Heart right ventricle (tissue), 16 donors: ENCODE results near the gene PDZD2. TPM values are rescaled to one million over a fixed set of nuclear protein-coding genes. Genes with fewer than 3 reads are reported as not detected.

Experiments used
- ATAC-seq, 8 donors: fragments of 200-7000 bp; cut with Tn5 transposase; one replicate each; pipeline ENCODE4 v1.9.1; 2020; ENCODE audit warnings: mild to moderate bottlenecking in 8 of 8, moderate library complexity in 8 of 8, moderate number of reproducible peaks in 1 of 8
- DNase-seq, 2 donors: peaks; one replicate each; pipeline ENCODE4 v3.0.0-alpha.2; 2020
- H3K27ac ChIP-seq, 10 donors: fragments of 200-600 bp; sonication (generic) in 2 of 10; one replicate each; pipeline versions ENCODE4 v1.5.0 to v1.8.0; 2020 to 2022; ENCODE audit warnings: mild to moderate bottlenecking in 3 of 10
- H3K27me3 ChIP-seq, 7 donors: fragments of 200-600 bp; one replicate each; pipeline ENCODE4 v1.8.0; 2021 to 2022; ENCODE audit warnings: mild to moderate bottlenecking in 2 of 7
- H3K36me3 ChIP-seq, 9 donors: fragments of 200-600 bp; sonication (generic) in 1 of 9; one replicate each; pipeline versions ENCODE4 v1.5.0 to v1.8.0; 2020 to 2022; ENCODE audit warnings: mild to moderate bottlenecking in 2 of 9
- H3K4me1 ChIP-seq, 9 donors: fragments of 200-600 bp; sonication (generic) in 1 of 9; one replicate each; pipeline versions ENCODE4 v1.5.0 to v1.8.0; 2020 to 2022; ENCODE audit warnings: mild to moderate bottlenecking in 4 of 9
- H3K4me3 ChIP-seq, 10 donors: fragments of 200-600 bp; sonication (generic) in 2 of 10; one replicate each; pipeline versions ENCODE4 v1.5.0 to v1.8.0; 2020 to 2022; ENCODE audit warnings: mild to moderate bottlenecking in 7 of 10, moderate library complexity in 2 of 10
- H3K9me3 ChIP-seq, 11 donors: fragments of 200-600 bp in 10 of 11; sonication (generic) in 2 of 11; one replicate each; pipeline versions ENCODE4 v1.5.0 to v1.8.0; 2013 to 2022; ENCODE audit warnings: mild to moderate bottlenecking in 2 of 11, control low read depth in 1 of 11, moderate library complexity in 1 of 11
- WGBS, 2 donors: extraction: QIAGEN DNeasy Blood & Tissue Kit; methylation state at CpG; one replicate each; pipeline ENCODE4 v1.1.7; 2013; ENCODE audit warnings: inconsistent platforms in 1 of 2; 5-methylcytosine and 5-hydroxymethylcytosine counted together
- intact Hi-C, 10 donors: fragments of 100-400 bp; cut with DNase I; formaldehyde crosslinking; loops; one replicate each; pipeline versions ENCODE4 v1.11.1 to v1.14.2; 2022
- polyA plus RNA-seq, 2 donors: library from polyadenylated mRNA; stranded (reverse); fragments of 200-250 nt; gene quantifications; one replicate each; pipeline ENCODE4 v1.2.3, GENCODE V29; 2013
- total RNA-seq, 10 donors: library from RNA; stranded (reverse); fragmentation: NEBNext Ultra II Directional in 3 of 10; extraction: Animal tissue kit (Norgen Biotek cat#: 25700) in 3 of 10; gene quantifications; one replicate each; pipeline versions ENCODE4 v1.2.1 to v1.2.4, GENCODE V29; 2021 to 2023
- TF ChIP-seq, protein P1 (sequence below), 9 donors: fragments of 200-600 bp; sonication (generic) in 2 of 9; IDR thresholded peaks; one replicate each; pipeline versions ENCODE4 v1.5.0 to v1.8.0; 2021 to 2022; ENCODE audit warnings: antibody characterized with exemption in 9 of 9, mild to moderate bottlenecking in 5 of 9, moderate library complexity in 1 of 9
- donor health status: Arrhythmogenic right ventricular cardiomyopathy.
- donor health status: ischemic (EF 13 %, LVEDD 7.1; RV severe dilation, severe dysfunction).
- donor health status: healthy with polysubstance abuse.
- donor health status: DM: no; HTN: yes; CAD: no.
- donor health status: DM: no; HTN: no; CAD: no.
- donor health status: ischemic (EF 25% LVEDD 6.9; RV normal size, moderate dysfunction).
- donor health status: ischemic (EF 25% LVEDD 5.7; RV mildly dilated, moderate dysfunction).
- donor health status: healthy.
- donor health status: DM: yes; HTN: yes; CAD: no.
- donor health status: Ischemic cardiomyopathy.
- donor health status: ischemic (EF 35%, LVEDD 5.7; RV mildly dilated, moderate dysfunction).
- donor health status: nonischemic (EF 11% LVEDD 7.7; RV severe dilation, severe dysfunction).
- donor health status: DM: yes; HTN: yes; CAD: no.
- donor health status: PGD.
- donor health status: ischemic (EF 29% LVEDD 5.4; RV normal size, mild dysfunction).
- donor health status: nonischemic (EF 23%, LVEDD 6.1; RV moderate dilation, normal function).

PDZD2 gene
- total and polyA plus RNA-seq, 12 donors = 9.0 to 117 (median 82.5) TPM

DNA sequence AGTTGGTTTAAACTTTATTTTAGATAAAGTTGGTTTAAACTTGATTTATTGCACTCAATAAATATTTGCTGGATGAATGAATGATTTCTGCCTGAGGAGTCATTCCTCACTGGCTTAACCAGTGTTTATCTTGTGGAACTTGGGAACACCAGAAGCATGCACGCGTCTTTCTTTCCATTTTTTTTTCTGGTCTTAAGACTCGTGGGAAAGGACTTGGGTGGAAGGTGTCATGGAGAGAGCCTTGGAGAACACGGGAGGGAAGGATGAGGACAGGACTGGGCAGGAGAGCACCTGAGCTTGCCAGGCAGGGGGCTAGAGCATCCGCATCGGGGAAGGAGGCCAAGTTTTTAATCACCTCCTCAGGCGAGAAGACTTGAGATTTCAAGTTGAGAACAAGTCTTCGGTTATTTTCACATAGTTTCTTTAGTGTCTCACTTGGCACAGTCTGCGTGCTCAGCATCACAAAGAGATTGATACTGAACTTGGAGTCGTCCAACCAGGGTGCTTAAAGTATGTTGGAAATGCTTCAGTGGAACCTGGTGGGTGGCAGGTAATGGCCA is 144.2 kb downstream of the PDZD2 start:
- DNase-seq = no peak
- Histone ChIP-seq H3K9me3 (no peaks in the 10 kb centered on the region), H3K4me1 (peaks cover 5 to 76% (median 31%) of the 10 kb centered on the region in 9 donors), H3K4me3 (no peak overlapping the region), H3K27ac (peak overlapping the region in 7 of 10 donors; percentile 23 to 63 (median 47)), H3K36me3 (no peaks in the 10 kb centered on the region), H3K27me3 (no peaks in the 10 kb centered on the region)
- 84 to 87% methylated on average over 10 of the region's 10 CpGs for WGBS, 2 donors
- intact Hi-C loops = no loop called here
- TF ChIP-seq, protein P1, sequence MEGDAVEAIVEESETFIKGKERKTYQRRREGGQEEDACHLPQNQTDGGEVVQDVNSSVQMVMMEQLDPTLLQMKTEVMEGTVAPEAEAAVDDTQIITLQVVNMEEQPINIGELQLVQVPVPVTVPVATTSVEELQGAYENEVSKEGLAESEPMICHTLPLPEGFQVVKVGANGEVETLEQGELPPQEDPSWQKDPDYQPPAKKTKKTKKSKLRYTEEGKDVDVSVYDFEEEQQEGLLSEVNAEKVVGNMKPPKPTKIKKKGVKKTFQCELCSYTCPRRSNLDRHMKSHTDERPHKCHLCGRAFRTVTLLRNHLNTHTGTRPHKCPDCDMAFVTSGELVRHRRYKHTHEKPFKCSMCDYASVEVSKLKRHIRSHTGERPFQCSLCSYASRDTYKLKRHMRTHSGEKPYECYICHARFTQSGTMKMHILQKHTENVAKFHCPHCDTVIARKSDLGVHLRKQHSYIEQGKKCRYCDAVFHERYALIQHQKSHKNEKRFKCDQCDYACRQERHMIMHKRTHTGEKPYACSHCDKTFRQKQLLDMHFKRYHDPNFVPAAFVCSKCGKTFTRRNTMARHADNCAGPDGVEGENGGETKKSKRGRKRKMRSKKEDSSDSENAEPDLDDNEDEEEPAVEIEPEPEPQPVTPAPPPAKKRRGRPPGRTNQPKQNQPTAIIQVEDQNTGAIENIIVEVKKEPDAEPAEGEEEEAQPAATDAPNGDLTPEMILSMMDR (IDR thresholded peaks at IDR 0.05) = no peak
- no peak for ATAC-seq

GRCh38 chr5:31783731-31784130 is 144.8 kb downstream of the PDZD2 start:
- intact Hi-C loops = no loop called here
- no peak for DNase-seq
- no peak overlapping the region for H3K4me3 ChIP-seq
- 71 to 84% methylated on average over 8 of the region's 8 CpGs for WGBS, 2 donors
- H3K36me3 ChIP-seq = peaks cover 0 to under 1% (median 0%) of the 10 kb centered on the region in 9 donors
- H3K9me3 ChIP-seq = peaks cover 0 to under 1% (median 0%) of the 10 kb centered on the region in 11 donors
- H3K27me3 ChIP-seq = no peaks in the 10 kb centered on the region
- H3K27ac ChIP-seq = peak overlapping the region in 7 of 10 donors; percentile 7 to 63 (median 41)
- H3K4me1 ChIP-seq = peaks cover 5 to 76% (median 31%) of the 10 kb centered on the region in 9 donors
- ATAC-seq = peak in 1 of 8 donors; percentile 8
- TF ChIP-seq, protein P1 (IDR thresholded peaks at IDR 0.05) = no peak

DNA sequence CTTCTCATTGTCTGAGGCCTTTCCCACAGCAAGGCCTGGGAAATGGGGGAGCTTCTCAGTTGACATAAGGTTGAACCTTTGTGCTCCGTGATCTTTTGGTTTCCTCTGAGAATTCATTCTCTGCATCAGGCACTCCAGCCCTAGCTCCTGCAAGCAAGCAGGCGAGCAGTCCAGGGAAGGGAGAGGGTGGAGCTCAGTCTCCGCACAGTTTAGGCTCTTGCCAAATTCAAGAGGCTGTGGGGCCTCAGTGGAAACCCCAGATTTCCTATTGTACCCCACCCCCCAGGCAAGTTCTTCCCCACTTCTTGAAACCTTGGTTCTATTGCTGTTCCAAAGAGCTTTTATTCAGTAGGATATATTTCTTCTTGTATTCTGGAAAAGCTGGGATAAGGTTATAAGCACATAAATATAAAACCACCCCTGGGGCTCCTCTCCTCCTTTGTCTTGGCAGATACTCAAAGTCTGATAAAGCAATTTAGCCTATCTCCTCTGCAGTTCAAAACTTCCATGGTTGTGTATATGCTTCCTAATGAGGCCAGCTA is 147.2 kb downstream of the PDZD2 start:
- H3K9me3 ChIP-seq = peaks cover 0 to 4% (median 0%) of the 10 kb centered on the region in 11 donors
- H3K4me3 ChIP-seq = no peak overlapping the region
- peaks cover 5 to 59% (median 23%) of the 10 kb centered on the region in 9 donors for H3K4me1 ChIP-seq
- peaks cover 0 to 13% (median 0%) of the 10 kb centered on the region in 9 donors for H3K36me3 ChIP-seq
- ATAC-seq = peak; percentile 76 to 89 (median 82)
- TF ChIP-seq, protein P1 (IDR thresholded peaks at IDR 0.05) = no peak
- H3K27me3 ChIP-seq = no peaks in the 10 kb centered on the region
- H3K27ac ChIP-seq = peak overlapping the region in 9 of 10 donors; percentile 17 to 77 (median 42)
- intact Hi-C loops = loop anchor here in 1 of 10 donors (5.0 kb wide), 1 partner anchor 124 kb away; no protein-coding TSS in a partner anchor
- WGBS, 2 donors = 43 to 48% methylated on average over 3 of the region's 3 CpGs
- peak; percentile 25 to 52 for DNase-seq

DNA sequence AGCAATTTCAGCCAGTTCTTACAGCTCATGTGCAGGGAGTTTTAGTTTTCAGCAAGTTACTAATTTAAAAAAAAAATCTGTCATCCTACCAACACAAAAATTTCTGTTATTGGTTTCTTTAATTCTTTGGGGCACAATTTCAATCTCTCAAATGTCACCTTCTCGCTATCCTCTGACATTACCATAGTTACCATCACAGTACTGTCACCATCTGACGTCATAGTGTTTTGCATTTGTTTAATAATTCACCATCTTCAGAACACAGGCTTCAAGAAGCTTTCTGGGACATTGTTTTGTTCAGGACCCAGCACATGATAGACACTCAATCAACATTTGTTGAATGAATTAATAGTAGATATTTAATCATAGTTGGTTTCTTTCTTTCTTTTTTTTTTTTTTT is 155.1 kb downstream of the PDZD2 start:
- Histone ChIP-seq H3K9me3 (peaks cover 0 to 2% (median 0%) of the 10 kb centered on the region in 11 donors), H3K4me1 (peaks cover 0 to 9% (median 0%) of the 10 kb centered on the region in 9 donors), H3K27me3 (no peaks in the 10 kb centered on the region), H3K36me3 (peaks cover 0 to 10% (median 0%) of the 10 kb centered on the region in 9 donors), H3K4me3 (no peak overlapping the region), H3K27ac (no peak overlapping the region)
- 92 to 93% methylated on average over 2 of the region's 2 CpGs for WGBS, 2 donors
- no peak for ATAC-seq
- intact Hi-C loops = no loop called here
- TF ChIP-seq, protein P1 (IDR thresholded peaks at IDR 0.05) = no peak
- DNase-seq = no peak
